ENCODE data around the gene DCAF6. TPM values are rescaled to one million over a fixed set of nuclear protein-coding genes. Genes with fewer than 3 reads are reported as not detected.

The DCAF6 gene
- total RNA-seq, 4 donors from 2014 or later = 99.6 to 137 (median 115) TPM

- WGBS, 2 donors (ENCODE audit: low coverage in 1 of 2) = 32 to 35% methylated on average over 6 of the region's 7 CpGs
- Histone ChIP-seq H3K9me3 (no peaks in the 10 kb centered on the region), H3K27me3 (no peaks in the 10 kb centered on the region), H3K27ac (peak overlapping the region in 3 of 4 donors; percentile 28 to 48 (median 44)), H3K36me3 (peaks cover 0 to 68% of the 10 kb centered on the region in 2 donors), H3K4me3 (no peak overlapping the region), H3K4me1 (peaks cover 0 to 26% (median 0%) of the 10 kb centered on the region in 3 donors)
- peak; percentile 16 for TF ChIP-seq POLR2AphosphoS5 (IDR thresholded peaks at IDR 0.05)
- peak in 1 of 4 experiments; percentile 7 for TF ChIP-seq CTCF (IDR thresholded peaks at IDR 0.05)
- no peak for TF ChIP-seq EP300 (IDR thresholded peaks at IDR 0.05)
- TF ChIP-seq POLR2A (IDR thresholded peaks at IDR 0.05) = no peak
- peak; percentile 28 for ATAC-seq
Measured at GRCh38 chr1:168099337-168099801, 162.9 kb downstream of the DCAF6 start.

- 82 to 91% methylated on average over 4 to 7 of the region's 7 CpGs for WGBS, 2 donors (ENCODE audit: low coverage in 1 of 2)
- Histone ChIP-seq H3K4me3 (no peak overlapping the region), H3K4me1 (peaks cover 0 to 26% (median 0%) of the 10 kb centered on the region in 3 donors), H3K27me3 (no peaks in the 10 kb centered on the region), H3K9me3 (no peaks in the 10 kb centered on the region), H3K27ac (peak overlapping the region in 2 of 4 donors; percentile 44 to 48), H3K36me3 (peaks cover 0 to 66% of the 10 kb centered on the region in 2 donors)
- TF ChIP-seq CTCF (IDR thresholded peaks at IDR 0.05) (no peak), EP300 (IDR thresholded peaks at IDR 0.05) (no peak), POLR2AphosphoS5 (IDR thresholded peaks at IDR 0.05) (no peak), POLR2A (IDR thresholded peaks at IDR 0.05) (no peak)
- no peak for ATAC-seq
Measured at GRCh38 chr1:168100315-168101002, 164.0 kb downstream of the DCAF6 start.

- H3K4me1 ChIP-seq = peaks cover 0 to 26% (median 0%) of the 10 kb centered on the region in 3 donors
- no peak for TF ChIP-seq POLR2A (IDR thresholded peaks at IDR 0.05)
- TF ChIP-seq EP300 (IDR thresholded peaks at IDR 0.05) = no peak
- TF ChIP-seq CTCF (IDR thresholded peaks at IDR 0.05) = no peak
- no peak for TF ChIP-seq POLR2AphosphoS5 (IDR thresholded peaks at IDR 0.05)
- no peak overlapping the region for H3K4me3 ChIP-seq
- no peak overlapping the region for H3K27ac ChIP-seq
- 90 to 95% methylated on average over 5 of the region's 8 CpGs for WGBS, 2 donors (ENCODE audit: low coverage in 1 of 2)
- no peak for ATAC-seq
- no peaks in the 10 kb centered on the region for H3K27me3 ChIP-seq
- H3K9me3 ChIP-seq = no peaks in the 10 kb centered on the region
- peaks cover 0 to 65% of the 10 kb centered on the region in 2 donors for H3K36me3 ChIP-seq
Measured at GRCh38 chr1:168101336-168101735, 164.9 kb downstream of the DCAF6 start.

GRCh38 chr1:168102487-168102886, 166.0 kb downstream of the DCAF6 start:
- Histone ChIP-seq H3K4me3 (no peak overlapping the region), H3K27me3 (no peaks in the 10 kb centered on the region), H3K36me3 (peaks cover 0 to 53% of the 10 kb centered on the region in 2 donors), H3K27ac (no peak overlapping the region), H3K4me1 (peaks cover 0 to 25% (median 0%) of the 10 kb centered on the region in 3 donors), H3K9me3 (no peaks in the 10 kb centered on the region)
- ATAC-seq = no peak
- TF ChIP-seq POLR2A (IDR thresholded peaks at IDR 0.05) (no peak), CTCF (IDR thresholded peaks at IDR 0.05) (no peak), EP300 (IDR thresholded peaks at IDR 0.05) (no peak), POLR2AphosphoS5 (IDR thresholded peaks at IDR 0.05) (no peak)
- 57 to 71% methylated on average over 1 of the region's 1 CpG for WGBS, 2 donors (ENCODE audit: low coverage in 1 of 2)

GRCh38 chr1:168104535-168104934, 168.1 kb downstream of the DCAF6 start:
- no peaks in the 10 kb centered on the region for H3K27me3 ChIP-seq
- TF ChIP-seq CTCF (IDR thresholded peaks at IDR 0.05) (no peak), POLR2AphosphoS5 (IDR thresholded peaks at IDR 0.05) (no peak), POLR2A (IDR thresholded peaks at IDR 0.05) (no peak), EP300 (IDR thresholded peaks at IDR 0.05) (no peak)
- H3K4me3 ChIP-seq = no peak overlapping the region
- H3K4me1 ChIP-seq = peaks cover 0 to 5% (median 0%) of the 10 kb centered on the region in 3 donors
- no peak for ATAC-seq
- no peaks in the 10 kb centered on the region for H3K9me3 ChIP-seq
- H3K27ac ChIP-seq = no peak overlapping the region
- peaks cover 0 to 39% of the 10 kb centered on the region in 2 donors for H3K36me3 ChIP-seq
- 80% methylated on average over 5 to 6 of the region's 11 CpGs for WGBS, 2 donors (ENCODE audit: low coverage in 1 of 2)

Measured in gastroesophageal sphincter (tissue), 4 donors.